ENCODE results near the gene CLEC2B. TPM values are rescaled to one million over a fixed set of nuclear protein-coding genes. Genes with fewer than 3 reads are reported as not detected.

Gene CLEC2B
- total RNA-seq, 1 donor from 2014 or later: 3.7 TPM

GRCh38 chr12:9872742-9873141 lies 3.6 kb upstream of the CLEC2B start:
- intact Hi-C loops (cut with micrococcal nuclease): no loop called here
- DNase-seq (peak; percentile 25), ATAC-seq (peak; percentile 19)

- ATAC-seq (no peak), DNase-seq (no peak)
- intact Hi-C loops (cut with micrococcal nuclease): no loop called here
These were observed 3.0 kb upstream of the CLEC2B start for GRCh38 chr12:9872162-9872561.

GRCh38 chr12:9870286-9870866 lies 1.2 kb upstream of the CLEC2B start:
- intact Hi-C loops (cut with micrococcal nuclease): no loop called here
- DNase-seq: no peak
- peak; percentile 19 for ATAC-seq

GRCh38 chr12:9868951-9869306 lies 225 bp downstream of the CLEC2B start:
- DNase-seq: no peak
- no peak for ATAC-seq
- intact Hi-C loops (cut with micrococcal nuclease): no loop called here

GRCh38 chr12:9868311-9868801 lies 798 bp downstream of the CLEC2B start:
- ATAC-seq (no peak), DNase-seq (no peak)
- intact Hi-C loops (cut with micrococcal nuclease): no loop called here

GRCh38 chr12:9867531-9867930 lies 1.6 kb downstream of the CLEC2B start:
- no peak for ATAC-seq
- DNase-seq: no peak
- intact Hi-C loops (cut with micrococcal nuclease): no loop called here

- DNase-seq: no peak
- intact Hi-C loops (cut with micrococcal nuclease): no loop called here
- ATAC-seq: no peak
These were observed 2.3 kb downstream of the CLEC2B start for GRCh38 chr12:9866860-9867269.

- intact Hi-C loops (cut with micrococcal nuclease): no loop called here
- no peak for ATAC-seq
- no peak for DNase-seq
These were observed 4.1 kb downstream of the CLEC2B start for GRCh38 chr12:9864913-9865675.

GRCh38 chr12:9858135-9858534 lies 11.0 kb downstream of the CLEC2B start:
- no peak for ATAC-seq
- intact Hi-C loops (cut with micrococcal nuclease): no loop called here
- DNase-seq: no peak

GRCh38 chr12:9856894-9857293 lies 12.3 kb downstream of the CLEC2B start:
- intact Hi-C loops (cut with micrococcal nuclease): no loop called here
- no peak for DNase-seq
- no peak for ATAC-seq

- ATAC-seq (no peak), DNase-seq (no peak)
- intact Hi-C loops (cut with micrococcal nuclease): no loop called here
These were observed 13.0 kb downstream of the CLEC2B start for GRCh38 chr12:9856151-9856550.

- ATAC-seq (no peak), DNase-seq (no peak)
- intact Hi-C loops (cut with micrococcal nuclease): no loop called here
These were observed 17.2 kb downstream of the CLEC2B start for GRCh38 chr12:9851927-9852326.

- ATAC-seq (no peak), DNase-seq (no peak)
- intact Hi-C loops (cut with micrococcal nuclease): no loop called here
These were observed 18.1 kb downstream of the CLEC2B start for GRCh38 chr12:9851050-9851449.

- intact Hi-C loops (cut with micrococcal nuclease): no loop called here
- no peak for ATAC-seq
These were observed 20.3 kb downstream of the CLEC2B start for GRCh38 chr12:9848899-9849298.

GRCh38 chr12:9843407-9843806 lies 25.7 kb downstream of the CLEC2B start:
- DNase-seq (no peak), ATAC-seq (no peak)
- intact Hi-C loops (cut with micrococcal nuclease): no loop called here

More at GRCh38 chr12:9848899-9849298, 20.3 kb downstream of the CLEC2B start:
- no peak for DNase-seq

- ATAC-seq: no peak
- intact Hi-C loops (cut with micrococcal nuclease): no loop called here
- DNase-seq: no peak
These were observed 37.4 kb downstream of the CLEC2B start for GRCh38 chr12:9831720-9832119.

GRCh38 chr12:9829982-9830381 lies 39.2 kb downstream of the CLEC2B start:
- intact Hi-C loops (cut with micrococcal nuclease): no loop called here
- ATAC-seq (no peak), DNase-seq (no peak)

GRCh38 chr12:9829483-9829882 lies 39.7 kb downstream of the CLEC2B start:
- intact Hi-C loops (cut with micrococcal nuclease): no loop called here
- no peak for ATAC-seq

GRCh38 chr12:9827209-9827888 lies 41.8 kb downstream of the CLEC2B start, which contains the start of gene KLRF1:
KLRF1 (plus strand) TSS chr12:9827481; CDS start chr12:9827545, 64 bp downstream.
- no peak for DNase-seq
- intact Hi-C loops (cut with micrococcal nuclease): no loop called here
- no peak for ATAC-seq

More at GRCh38 chr12:9829483-9829882, 39.7 kb downstream of the CLEC2B start:
- DNase-seq: no peak

GRCh38 chr12:9820281-9820930 lies 48.7 kb downstream of the CLEC2B start:
- intact Hi-C loops (cut with micrococcal nuclease): no loop called here
- DNase-seq (no peak), ATAC-seq (no peak)
